Kidney epithelial cell (primary cell): ENCODE data around the gene RASL12. TPM values are rescaled to one million over a fixed set of nuclear protein-coding genes. Genes with fewer than 3 reads are reported as not detected.
A peak's percentile ranks its signal among the peaks of the same experiment; 100 is the strongest.

Experiments
- DNase-seq: peaks from one replicate; pipeline ENCODE4 v3.0.0-alpha.2; 2010; ENCODE audit warnings: low read depth
- H3K27me3 ChIP-seq: 2 replicates; pipeline ENCODE4 v1.6.0; 2011; ENCODE audit warnings: low read length; ENCODE audit not compliant: control insufficient read depth, insufficient read depth
- H3K36me3 ChIP-seq: 2 replicates; pipeline ENCODE4 v1.5.1; 2011; ENCODE audit warnings: low read length; ENCODE audit not compliant: control insufficient read depth, insufficient read depth
- H3K4me3 ChIP-seq: 2 replicates; pipeline ENCODE4 v1.5.1; 2011; ENCODE audit warnings: low read depth, mild to moderate bottlenecking, control low read depth, low read length
- CTCF ChIP-seq: IDR thresholded peaks from 2 replicates; pipeline ENCODE4 v1.5.1; 2011; ENCODE audit warnings: mild to moderate bottlenecking, moderate library complexity, low read length, control low read depth, inconsistent platforms; ENCODE audit not compliant: insufficient read depth, poor library complexity, severe bottlenecking
- total RNA-seq: library from RNA; depleted of rRNA; stranded (reverse); fragments of >200 nt; gene quantifications from 2 replicates; pipeline ENCODE4 v1.2.3, GENCODE V29; 2015

RASL12 gene
- total RNA-seq, 1 donor from 2014 or later, result 0.92 TPM

GRCh38 chr15:65085207-65085753 lies 17.5 kb upstream of the RASL12 start:
- H3K36me3 ChIP-seq, result no peaks in the 10 kb centered on the region
- H3K27me3 ChIP-seq, result peaks cover 36% of the 10 kb centered on the region
- H3K4me3 ChIP-seq, result no peak overlapping the region
- no peak for DNase-seq
- TF ChIP-seq CTCF, result no peak

DNA sequence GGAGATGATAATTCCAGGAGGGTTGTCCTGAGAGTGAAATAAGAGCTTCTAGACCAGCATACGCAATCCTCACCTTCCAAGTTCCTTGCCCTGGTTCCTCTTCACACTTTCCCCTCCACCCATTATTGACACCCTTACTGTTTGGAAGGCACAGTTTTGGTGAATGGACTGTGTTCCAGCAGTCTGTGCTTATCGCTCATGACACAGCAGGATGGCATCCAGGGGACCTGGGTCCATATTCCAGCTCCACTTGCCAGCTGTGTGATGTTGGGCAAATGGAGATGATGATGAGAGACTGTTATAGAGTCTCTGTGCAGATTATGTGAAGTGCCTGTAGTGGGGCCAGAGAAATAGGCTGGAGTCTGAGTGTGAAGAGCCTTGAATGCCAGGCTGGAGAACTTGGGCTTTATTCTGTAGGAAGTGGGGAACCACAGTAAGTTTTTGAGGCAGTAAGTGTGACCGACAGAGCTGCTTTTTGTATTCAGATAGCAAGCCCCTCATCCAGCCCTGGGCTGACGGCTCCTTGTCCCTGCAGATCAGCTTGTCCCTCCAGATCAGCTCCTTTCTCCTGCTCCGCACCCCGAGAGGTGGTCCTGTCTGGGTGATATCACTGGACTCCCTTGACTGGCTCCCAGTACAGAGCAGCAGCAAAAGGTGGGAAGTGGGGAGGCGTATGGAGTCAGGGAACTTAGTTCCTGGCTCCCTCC lies 16.9 kb upstream of the RASL12 start:
- H3K4me3 ChIP-seq, result no peak overlapping the region
- H3K36me3 ChIP-seq, result no peaks in the 10 kb centered on the region
- no peak for DNase-seq
- peaks cover 38% of the 10 kb centered on the region for H3K27me3 ChIP-seq
- TF ChIP-seq CTCF, result no peak

DNA sequence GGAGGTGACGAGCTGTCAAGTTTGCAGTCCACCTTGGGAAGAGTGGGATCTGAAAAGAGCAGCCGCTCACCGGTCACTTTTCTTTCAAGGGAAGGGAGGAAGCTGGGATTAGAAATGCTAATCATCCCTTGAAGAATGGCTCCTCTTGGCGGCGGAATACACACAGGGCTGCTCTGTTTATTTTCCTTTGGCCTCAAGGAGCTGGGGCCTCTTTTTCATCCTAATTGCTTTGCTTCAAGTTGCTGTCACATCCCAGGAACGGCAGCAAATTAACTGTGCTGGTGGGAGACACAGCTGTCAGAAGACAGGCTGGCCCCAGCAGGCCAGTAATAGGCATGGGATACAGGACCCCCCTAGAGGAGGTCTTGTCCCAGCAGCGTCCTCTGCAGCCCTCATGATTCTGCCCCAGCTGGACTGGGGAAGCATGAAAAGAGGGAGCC lies 15.5 kb upstream of the RASL12 start:
- no peak for DNase-seq
- H3K36me3 ChIP-seq, result no peaks in the 10 kb centered on the region
- H3K27me3 ChIP-seq, result peaks cover 49% of the 10 kb centered on the region
- H3K4me3 ChIP-seq, result no peak overlapping the region
- peak; percentile 47 for TF ChIP-seq CTCF

DNA sequence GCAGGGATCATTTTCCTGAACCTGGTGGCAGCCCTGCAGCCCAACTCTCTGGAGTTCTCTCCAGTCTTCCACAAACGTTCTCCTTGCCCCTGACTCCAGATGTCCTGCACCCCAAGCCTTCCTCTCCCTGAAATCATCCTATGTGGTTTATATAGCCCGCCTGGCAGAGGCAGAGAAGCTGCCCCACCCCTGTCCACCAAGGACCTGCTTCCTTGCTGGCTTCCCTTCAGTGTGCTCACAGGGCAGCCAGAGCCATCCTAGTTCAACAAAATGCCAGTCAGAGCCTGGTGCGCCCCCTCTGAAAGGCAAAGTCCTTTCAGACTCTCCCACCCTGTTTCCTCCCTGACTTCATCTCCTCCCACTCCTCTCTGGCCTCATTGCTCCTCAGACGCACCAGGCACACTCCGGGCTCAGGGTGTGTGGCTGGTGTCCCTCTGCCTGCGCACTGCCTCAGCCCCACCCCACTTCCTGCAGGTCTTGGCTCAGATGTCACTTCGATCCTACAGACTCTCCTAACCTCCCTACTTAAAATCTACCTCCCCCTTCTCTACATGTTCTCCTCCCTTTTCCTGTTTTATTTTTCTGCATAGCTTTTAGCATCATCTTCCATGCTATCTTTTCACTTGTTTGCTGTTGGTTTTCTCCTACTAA lies 14.6 kb upstream of the RASL12 start:
- Histone ChIP-seq H3K36me3 (no peaks in the 10 kb centered on the region), H3K27me3 (peaks cover 57% of the 10 kb centered on the region), H3K4me3 (no peak overlapping the region)
- no peak for TF ChIP-seq CTCF
- no peak for DNase-seq

- Histone ChIP-seq H3K27me3 (peaks cover 64% of the 10 kb centered on the region), H3K4me3 (no peak overlapping the region), H3K36me3 (no peaks in the 10 kb centered on the region)
- no peak for TF ChIP-seq CTCF
- DNase-seq, result no peak
Observed at GRCh38 chr15:65081758-65082157, 14.0 kb upstream of the RASL12 start.
